Keratinocyte (primary cell): Measurements from ENCODE around the gene CKS1B. TPM values are rescaled to one million over a fixed set of nuclear protein-coding genes. Genes with fewer than 3 reads are reported as not detected.

Experiments
- DNase-seq: peaks from one replicate; pipeline ENCODE4 v3.0.0-alpha.2; 2011; ENCODE audit warnings: low read depth, missing footprints, low spot score
- FAIRE-seq: peaks from 2 replicates; lab custom pipeline; 2011; peaks lifted over from hg19 to GRCh38; lab: Jason Lieb, UNC
- H2AFZ ChIP-seq: 2 replicates; pipeline ENCODE4 v1.6.0; 2012; ENCODE audit warnings: low read length, control low read depth, inconsistent platforms; ENCODE audit not compliant: control insufficient read depth
- H3K27ac ChIP-seq: 2 replicates; pipeline ENCODE4 v1.5.1; 2011; ENCODE audit warnings: low read length; ENCODE audit not compliant: control insufficient read depth, insufficient read depth
- H3K27me3 ChIP-seq: 3 replicates; pipeline ENCODE4 v1.6.0; 2011; ENCODE audit warnings: low read length; ENCODE audit not compliant: control insufficient read depth, insufficient read depth; ENCODE audit errors: extremely low read depth
- H3K36me3 ChIP-seq, 2 experiments: 2 replicates in 1 of 2; 3 replicates in 1 of 2; pipeline ENCODE4 v1.5.1; 2011; ENCODE audit warnings: low read length in 2 of 2, mild to moderate bottlenecking in 1 of 2; ENCODE audit not compliant: control insufficient read depth in 2 of 2, insufficient read depth in 2 of 2; ENCODE audit errors: extremely low read depth in 1 of 2
- H3K4me1 ChIP-seq: 3 replicates; pipeline ENCODE4 v1.5.1; 2011; ENCODE audit warnings: low read length; ENCODE audit not compliant: control insufficient read depth, insufficient read depth; ENCODE audit errors: extremely low read depth
- H3K4me2 ChIP-seq: 3 replicates; pipeline ENCODE4 v1.6.0; 2011; ENCODE audit warnings: low read depth, low read length; ENCODE audit not compliant: control insufficient read depth, insufficient read depth; ENCODE audit errors: extremely low read depth
- H3K4me3 ChIP-seq, 3 experiments: fragments of 200-600 bp in 1 of 3; sonication (generic) in 1 of 3; 2 replicates in 2 of 3; 3 replicates in 1 of 3; pipeline ENCODE4 v1.5.1; 2011 to 2016; ENCODE audit warnings: low read length in 3 of 3, mild to moderate bottlenecking in 3 of 3, control low read depth in 2 of 3, inconsistent platforms in 1 of 3, low read depth in 1 of 3, mixed read lengths in 1 of 3, mixed run types in 1 of 3, moderate library complexity in 1 of 3; ENCODE audit not compliant: control insufficient read depth in 2 of 3, insufficient read depth in 2 of 3; ENCODE audit errors: extremely low read depth in 1 of 3
- H3K79me2 ChIP-seq: 2 replicates; pipeline ENCODE4 v1.6.0; 2012; ENCODE audit warnings: low read length; ENCODE audit not compliant: control insufficient read depth, insufficient read depth
- H3K9ac ChIP-seq: 3 replicates; pipeline ENCODE4 v1.6.0; 2011; ENCODE audit warnings: low read length; ENCODE audit not compliant: control insufficient read depth, insufficient read depth; ENCODE audit errors: extremely low read depth
- H3K9me1 ChIP-seq: 3 replicates; pipeline ENCODE4 v1.6.0; 2011; ENCODE audit warnings: low read length; ENCODE audit not compliant: control insufficient read depth, insufficient read depth; ENCODE audit errors: extremely low read depth
- H3K9me3 ChIP-seq: 2 replicates; pipeline ENCODE4 v1.5.1; 2012; ENCODE audit warnings: low read depth, low read length; ENCODE audit not compliant: control insufficient read depth
- H4K20me1 ChIP-seq: 3 replicates; pipeline ENCODE4 v1.6.0; 2011; ENCODE audit warnings: low read length; ENCODE audit not compliant: control insufficient read depth, insufficient read depth; ENCODE audit errors: extremely low read depth
- CTCF ChIP-seq, 3 experiments: IDR thresholded peaks in 1 of 3; conservative IDR thresholded peaks in 1 of 3; optimal IDR thresholded peaks in 1 of 3; 2 replicates in 2 of 3; 3 replicates in 1 of 3; pipeline versions ENCODE3 to v1.5.1; 2011; ENCODE audit warnings: low read length in 3 of 3, mild to moderate bottlenecking in 3 of 3, moderate library complexity in 2 of 3, control low read depth in 1 of 3, inconsistent platforms in 1 of 3; ENCODE audit not compliant: insufficient read depth in 2 of 3; ENCODE audit errors: extremely low read depth in 1 of 3
- EZH2 ChIP-seq: IDR thresholded peaks from one replicate; pipeline ENCODE4 v1.6.1; 2012; ENCODE audit warnings: inconsistent platforms, mild to moderate bottlenecking, low read length, moderate library complexity
- dilution Hi-C: fragments of 300-500 bp; cut with MboI; formaldehyde crosslinking; loops from one replicate; pipeline ENCODE4 v1.7.0; 2020; ENCODE audit warnings: low sequenced_read_pairs; ENCODE audit not compliant: extremely low pct_ligation_motif_present
- polyA plus RNA-seq, 5 experiments: library from polyadenylated mRNA; depleted of rRNA in 3 of 5; stranded (reverse) in 3 of 5; stranded (forward) in 1 of 5; unstranded in 1 of 5; fragments of >200 nt; gene quantifications; 1 replicate in 1 of 5; 2 replicates in 3 of 5; 3 replicates in 1 of 5; pipeline versions ENCODE4 v1.2.1 to v1.2.3, GENCODE V29; 2011 to 2012; ENCODE audit warnings: missing spikeins in 2 of 5, low read depth in 1 of 5, low replicate concordance in 1 of 5

Gene CKS1B
- polyA plus RNA-seq, 1 donor (not counting 4 experiments of a cell fraction or from before 2014, with no cell fraction given), result 300 TPM

- TF ChIP-seq CTCF (optimal IDR thresholded peaks at IDR 0.05 in 1 of 3, IDR thresholded peaks at IDR 0.05 in 1 of 3, conservative IDR thresholded peaks at IDR 0.05 in 1 of 3; ENCODE audit: extremely low read depth in 1 of 3, insufficient read depth in 2 of 3, low read length in 3 of 3) (no peak), EZH2 (no peak)
- H3K36me3 ChIP-seq, result peaks cover 1 to 15% of the 10 kb centered on the region in 2 experiments
- peak overlapping the region; percentile 81 to 99 (median 81) for H3K4me3 ChIP-seq
- DNase-seq (no peak), FAIRE-seq (no peak)
- peaks cover 60% of the 10 kb centered on the region for H3K4me1 ChIP-seq
- no peaks in the 10 kb centered on the region for H3K9me1 ChIP-seq
- dilution Hi-C loops, result no loop called here
- H3K9me3 ChIP-seq, result no peaks in the 10 kb centered on the region
- peaks cover 63% of the 10 kb centered on the region for H3K79me2 ChIP-seq
- H3K4me2 ChIP-seq, result peak overlapping the region; percentile 92
- H2AFZ ChIP-seq, result no peak overlapping the region
- no peaks in the 10 kb centered on the region for H3K27me3 ChIP-seq
- H3K27ac ChIP-seq, result peak overlapping the region; percentile 76
- no peaks in the 10 kb centered on the region for H4K20me1 ChIP-seq
- peak overlapping the region; percentile 89 for H3K9ac ChIP-seq
Observed at GRCh38 chr1:155004352-155005075, 30.0 kb downstream of the CKS1B start.

- Histone ChIP-seq H3K36me3 (peaks cover 1 to 18% of the 10 kb centered on the region in 2 experiments), H4K20me1 (no peaks in the 10 kb centered on the region), H3K27me3 (no peaks in the 10 kb centered on the region), H2AFZ (no peak overlapping the region), H3K4me1 (peaks cover 60% of the 10 kb centered on the region), H3K4me3 (peak overlapping the region; percentile 2 to 99 (median 81)), H3K79me2 (peaks cover 71% of the 10 kb centered on the region), H3K9me1 (no peaks in the 10 kb centered on the region), H3K9me3 (no peaks in the 10 kb centered on the region), H3K27ac (peak overlapping the region; percentile 76), H3K9ac (peak overlapping the region; percentile 89), H3K4me2 (peak overlapping the region; percentile 92)
- FAIRE-seq (peak; percentile 49), DNase-seq (no peak)
- TF ChIP-seq CTCF (optimal IDR thresholded peaks at IDR 0.05 in 1 of 3, IDR thresholded peaks at IDR 0.05 in 1 of 3, conservative IDR thresholded peaks at IDR 0.05 in 1 of 3; ENCODE audit: extremely low read depth in 1 of 3, insufficient read depth in 2 of 3, low read length in 3 of 3) (no peak), EZH2 (no peak)
- dilution Hi-C loops, result no loop called here
Observed at GRCh38 chr1:155005076-155006011, 30.9 kb downstream of the CKS1B start.
